Fibroblast of the conjunctiva (primary cell): Measurements from ENCODE around the gene PLTP.
"Not testable (repeated sequence)": the region's sequence is repeated elsewhere in the genome, so short reads cannot be mapped to it uniquely, and the experiment has no call there.

ENCODE experiments used
- DNase-seq: peaks from one replicate; pipeline ENCODE4 v3.0.0-alpha.2; 2010; ENCODE audit warnings: low read depth

Gene PLTP

DNA sequence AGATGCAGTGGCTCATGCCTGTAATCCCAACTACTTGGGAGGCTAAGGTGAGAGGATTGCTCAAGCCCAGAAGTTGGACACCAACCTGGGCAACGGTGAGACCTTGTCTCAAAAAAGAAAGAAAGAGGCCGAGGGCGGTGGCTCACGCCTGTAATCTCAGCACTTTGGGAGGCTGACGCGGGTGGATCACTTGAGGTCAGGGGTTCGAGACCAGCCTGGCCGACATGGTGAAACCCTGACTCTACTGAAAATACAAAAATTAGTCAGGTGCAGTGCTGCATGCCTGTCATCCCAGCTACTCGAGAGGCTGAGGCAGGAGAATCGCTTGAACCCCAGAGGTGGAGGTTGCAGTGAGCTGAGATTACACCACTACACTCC is 37.9 kb downstream of the PLTP start:
- DNase-seq, result not testable (repeated sequence)

DNA sequence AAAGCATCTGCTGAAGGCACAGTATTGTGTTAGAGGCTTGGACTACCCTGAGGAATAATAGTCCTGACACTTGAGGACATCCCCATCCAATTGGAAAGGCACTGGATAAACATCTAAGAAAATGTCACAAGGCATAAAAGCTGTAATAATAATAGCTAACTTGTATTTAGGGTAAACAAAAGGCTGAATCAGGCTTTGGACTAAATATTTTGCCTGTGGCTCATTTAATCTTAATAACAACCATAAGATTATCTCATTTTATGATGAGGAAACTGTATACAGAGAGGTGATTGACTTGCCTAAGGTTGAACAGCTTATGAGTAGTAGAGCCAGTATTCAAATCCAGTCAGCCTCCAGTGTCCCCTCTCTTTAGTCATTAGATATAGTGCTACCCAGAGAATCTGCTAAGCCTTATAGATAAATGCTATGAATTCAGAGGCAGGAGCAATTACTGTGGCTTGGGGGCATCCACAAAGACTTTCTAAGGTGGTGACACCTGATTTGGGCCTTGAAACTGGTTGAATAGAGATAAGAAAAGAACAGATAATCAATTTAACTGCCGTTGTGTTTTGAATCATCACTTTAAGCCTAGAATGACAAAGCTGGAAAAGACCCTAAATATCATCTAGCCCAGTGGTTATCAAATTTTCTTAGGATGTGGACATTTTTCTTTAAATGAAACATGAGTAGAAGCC is 38.4 kb downstream of the PLTP start:
- DNase-seq, result no peak

DNA sequence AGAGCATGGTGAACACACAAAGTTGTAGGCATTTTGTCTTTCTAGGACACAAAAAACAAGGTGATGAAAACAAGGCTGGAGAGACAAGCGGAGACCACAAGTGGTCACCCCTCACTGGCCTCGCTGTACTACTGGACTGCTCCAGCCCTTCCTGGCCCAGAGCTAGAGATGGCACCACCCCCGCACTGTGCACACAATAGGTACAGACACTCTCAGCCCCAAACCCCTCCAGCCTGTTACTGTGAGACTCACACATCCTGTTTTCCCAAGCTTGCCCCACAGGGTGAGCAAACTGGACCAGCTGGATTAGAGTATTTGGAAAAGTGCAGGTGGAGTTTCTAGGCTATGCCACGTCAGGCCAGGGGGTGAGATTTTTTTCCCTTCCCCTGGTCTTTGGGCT is 39.3 kb downstream of the PLTP start:
- no peak for DNase-seq

DNA sequence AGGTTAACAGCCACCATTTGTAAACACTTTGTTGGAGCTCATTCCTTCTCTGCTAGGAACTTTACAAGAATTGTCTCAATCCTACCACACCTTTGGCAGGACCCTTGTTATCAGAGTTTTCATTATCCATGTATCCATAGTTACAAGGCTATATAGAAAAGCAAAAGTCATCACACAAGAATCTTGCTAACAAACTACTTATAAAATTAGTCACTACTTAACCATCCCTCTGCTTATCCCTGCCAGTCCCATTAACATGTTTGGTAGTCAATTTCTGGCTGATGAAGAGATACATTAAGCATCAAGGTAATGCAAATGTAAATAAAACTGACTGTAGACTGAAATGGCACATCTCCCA is 44.2 kb downstream of the PLTP start:
- no peak for DNase-seq

DNA sequence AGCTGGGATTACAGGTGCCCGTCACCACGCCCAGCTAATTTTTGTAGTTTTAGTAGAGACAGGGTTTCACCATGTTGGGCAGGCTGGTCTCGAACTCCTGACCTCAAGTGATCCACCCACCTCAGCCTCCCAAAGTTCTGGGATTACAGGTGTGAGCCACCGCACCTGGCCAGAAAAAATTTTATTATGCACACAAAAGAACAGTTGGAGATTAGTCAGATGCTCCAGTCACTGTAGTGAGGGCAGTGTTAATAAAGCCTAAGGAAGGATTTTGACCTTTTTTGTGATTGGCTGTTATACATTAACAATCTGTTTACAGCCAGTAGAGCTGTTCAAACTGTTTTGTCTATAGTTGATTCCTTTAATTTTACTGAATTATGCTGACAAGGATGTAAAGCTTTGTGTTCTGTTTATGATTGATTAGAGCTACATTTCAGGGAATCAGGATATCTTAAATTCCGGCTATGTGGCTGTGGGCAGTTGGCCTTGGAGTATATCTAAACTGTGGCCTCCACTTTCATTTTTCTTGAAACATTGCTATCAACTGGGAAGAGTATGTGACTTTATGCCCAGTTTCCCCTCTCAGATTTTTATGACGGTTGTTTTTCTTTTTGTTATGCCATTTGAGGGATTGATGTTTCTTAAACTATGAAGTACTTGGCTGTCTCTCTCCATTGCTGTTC is 44.7 kb downstream of the PLTP start:
- DNase-seq, result no peak

DNA sequence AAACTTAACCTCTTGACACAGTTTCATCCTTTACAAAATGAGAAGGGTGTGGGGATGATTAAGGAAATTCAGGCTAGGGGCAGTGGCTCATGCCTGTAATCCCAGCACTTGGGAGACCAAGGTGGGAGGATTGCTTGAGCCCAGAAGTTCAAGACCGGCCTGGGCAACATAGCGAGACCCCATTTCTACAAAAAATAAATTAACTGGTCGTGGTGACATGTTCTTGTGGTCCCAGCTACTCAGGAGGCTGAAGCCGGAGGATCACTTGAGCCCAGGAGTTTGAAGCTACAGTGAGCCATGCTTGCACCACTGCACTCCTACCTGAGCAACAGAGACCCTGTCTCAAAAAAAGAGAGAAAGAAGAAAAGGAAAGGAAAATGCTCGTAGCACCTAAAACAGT is 45.5 kb downstream of the PLTP start:
- DNase-seq, result no peak

DNA sequence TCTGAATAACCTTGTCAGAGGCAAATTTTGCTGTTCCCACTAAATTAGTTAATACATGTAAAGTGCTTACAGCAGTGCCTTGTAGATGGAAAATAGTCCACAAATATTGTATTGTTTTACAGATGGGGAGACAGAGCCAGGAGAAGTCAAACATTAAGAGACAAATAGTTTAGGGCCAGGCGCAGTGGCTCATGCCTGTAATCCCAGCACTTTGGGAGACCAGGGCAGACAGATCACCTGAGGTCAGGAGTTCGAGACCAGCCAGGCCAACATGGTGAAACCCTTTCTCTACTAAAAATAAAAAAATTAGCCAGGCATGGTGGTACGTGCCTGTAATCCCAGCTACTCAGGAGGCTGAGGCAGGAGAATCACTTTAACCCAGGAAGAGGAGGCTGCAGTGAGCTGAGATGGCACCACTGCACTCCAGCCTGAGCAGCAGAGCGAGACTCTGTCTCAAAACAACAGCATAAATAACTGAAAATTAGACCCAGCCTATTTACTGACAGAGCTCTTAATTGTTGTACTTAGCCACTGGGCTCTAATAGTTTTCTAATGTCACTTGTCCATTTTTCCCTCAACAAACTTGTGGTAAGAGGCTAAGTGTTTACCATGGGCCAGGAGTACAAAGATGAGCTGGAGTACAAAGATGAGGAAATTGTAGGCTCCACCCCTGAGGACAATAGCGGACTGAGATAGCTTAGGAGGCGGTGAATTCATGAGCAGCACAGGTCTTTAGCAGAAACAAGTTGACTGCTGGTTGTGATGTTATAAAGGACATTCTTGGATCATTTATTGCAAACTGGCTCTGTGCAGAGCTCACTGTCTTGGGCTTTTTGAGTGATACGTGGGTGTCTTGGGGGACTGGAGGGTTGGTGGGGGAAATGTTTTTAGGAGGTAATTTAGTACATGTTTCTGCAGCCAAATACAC is 48.1 kb downstream of the PLTP start:
- no peak for DNase-seq

DNA sequence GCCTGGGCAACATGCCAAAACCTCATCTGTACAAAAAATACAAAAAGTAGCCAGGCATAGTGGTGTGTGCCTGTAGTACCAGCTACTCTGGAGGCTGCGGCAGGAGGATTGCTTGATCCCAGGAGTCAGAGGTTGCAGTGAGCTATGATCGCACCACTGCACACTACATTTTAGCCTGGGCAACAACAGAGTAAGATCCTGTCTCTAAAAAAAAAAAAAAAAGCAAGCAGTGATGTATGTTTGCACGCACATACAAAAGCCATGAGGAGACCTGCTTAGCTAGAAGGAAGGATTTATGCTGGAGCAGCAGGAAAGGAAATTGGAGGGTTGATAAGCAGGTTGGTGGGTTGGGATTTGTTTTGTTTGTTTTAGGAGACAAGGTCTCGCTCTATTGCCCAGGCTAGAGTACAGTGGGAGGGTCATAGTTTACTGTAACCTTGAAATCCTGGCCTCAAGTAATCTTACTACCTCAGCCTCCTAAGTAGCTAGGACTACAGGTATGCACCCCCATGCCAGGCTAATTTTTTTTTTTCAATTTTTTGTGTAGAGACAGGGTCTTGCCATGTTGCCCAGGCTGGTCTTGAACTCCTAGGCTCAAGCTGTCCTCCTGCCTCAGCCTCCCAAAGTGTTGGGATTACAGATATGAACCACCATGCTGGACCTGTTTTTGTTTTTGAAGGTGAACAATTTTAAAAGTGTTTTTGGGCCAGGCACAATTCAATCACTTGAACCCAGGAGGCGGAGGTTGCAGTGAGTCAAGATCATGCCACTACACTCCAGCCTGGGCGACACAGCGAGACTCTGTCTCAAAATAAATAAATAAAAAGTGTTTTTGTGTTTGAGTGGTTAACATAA is 50.5 kb downstream of the PLTP start:
- no peak for DNase-seq

DNA sequence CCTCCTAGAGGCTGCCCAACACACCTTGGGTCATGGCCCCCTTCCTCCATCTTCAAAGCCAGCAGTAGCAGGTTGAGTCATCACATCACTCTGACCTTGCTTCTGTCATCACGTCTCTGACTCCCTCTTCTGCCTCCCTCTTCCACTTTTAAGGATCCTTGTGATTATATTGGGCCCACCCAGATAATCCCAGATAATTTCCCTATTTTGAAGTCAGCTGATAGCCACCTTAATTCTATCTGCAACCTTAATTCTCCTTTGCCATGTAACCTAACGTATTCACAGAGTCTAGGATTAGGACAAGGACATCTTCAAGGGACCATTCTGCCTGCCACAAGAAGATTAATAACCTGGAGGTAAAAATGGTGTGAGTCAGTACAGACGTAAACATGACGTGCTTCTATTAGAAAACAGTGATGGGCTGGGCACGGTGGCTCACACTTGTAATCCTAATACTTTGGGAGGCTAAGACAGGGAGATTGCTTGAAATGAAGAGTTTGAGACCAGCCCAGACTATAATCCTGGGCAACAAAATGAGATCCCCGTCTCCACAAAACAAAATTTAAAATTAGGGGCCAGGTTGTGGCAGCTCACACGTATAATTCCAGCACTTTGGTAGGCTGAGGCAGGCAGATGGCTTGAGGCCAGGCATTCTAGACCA is 51.3 kb downstream of the PLTP start:
- DNase-seq, result no peak

DNA sequence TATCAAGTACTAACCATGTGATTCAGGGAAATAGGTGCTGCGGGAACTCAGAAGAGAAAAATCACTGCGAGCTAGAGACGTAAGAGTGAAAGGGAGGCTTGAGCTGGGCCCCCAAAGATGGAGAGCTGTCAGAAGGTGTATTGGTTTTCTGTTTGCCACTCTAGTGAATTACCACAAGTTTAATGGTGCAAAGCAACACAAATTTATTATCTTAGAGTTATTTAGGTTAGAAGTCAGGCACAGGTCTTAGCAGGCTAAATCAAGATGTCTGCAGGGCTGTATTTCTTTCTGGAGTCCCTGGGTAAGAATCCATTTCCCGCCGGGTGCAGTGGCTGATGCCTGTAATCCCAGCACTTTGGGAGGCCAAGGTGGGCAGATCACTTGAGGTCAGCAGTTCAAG is 52.0 kb downstream of the PLTP start:
- DNase-seq, result no peak

DNA sequence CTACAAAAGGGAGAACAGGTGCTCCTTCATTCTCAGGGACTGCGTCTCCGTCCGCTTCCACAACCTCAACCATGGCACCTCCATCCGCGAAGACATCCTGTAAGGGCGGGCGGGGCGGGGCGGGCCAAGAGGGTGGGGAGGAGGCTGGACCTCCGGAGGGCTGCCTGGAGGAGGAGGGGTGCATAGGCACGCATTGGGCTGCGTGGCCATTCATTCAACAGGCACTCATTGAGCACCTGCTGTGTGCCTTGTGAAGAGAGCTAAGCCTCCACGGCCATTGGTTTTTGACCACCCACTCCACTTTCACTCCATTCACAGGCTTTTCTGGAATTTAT is 54.1 kb downstream of the PLTP start:
- no peak for DNase-seq

DNA sequence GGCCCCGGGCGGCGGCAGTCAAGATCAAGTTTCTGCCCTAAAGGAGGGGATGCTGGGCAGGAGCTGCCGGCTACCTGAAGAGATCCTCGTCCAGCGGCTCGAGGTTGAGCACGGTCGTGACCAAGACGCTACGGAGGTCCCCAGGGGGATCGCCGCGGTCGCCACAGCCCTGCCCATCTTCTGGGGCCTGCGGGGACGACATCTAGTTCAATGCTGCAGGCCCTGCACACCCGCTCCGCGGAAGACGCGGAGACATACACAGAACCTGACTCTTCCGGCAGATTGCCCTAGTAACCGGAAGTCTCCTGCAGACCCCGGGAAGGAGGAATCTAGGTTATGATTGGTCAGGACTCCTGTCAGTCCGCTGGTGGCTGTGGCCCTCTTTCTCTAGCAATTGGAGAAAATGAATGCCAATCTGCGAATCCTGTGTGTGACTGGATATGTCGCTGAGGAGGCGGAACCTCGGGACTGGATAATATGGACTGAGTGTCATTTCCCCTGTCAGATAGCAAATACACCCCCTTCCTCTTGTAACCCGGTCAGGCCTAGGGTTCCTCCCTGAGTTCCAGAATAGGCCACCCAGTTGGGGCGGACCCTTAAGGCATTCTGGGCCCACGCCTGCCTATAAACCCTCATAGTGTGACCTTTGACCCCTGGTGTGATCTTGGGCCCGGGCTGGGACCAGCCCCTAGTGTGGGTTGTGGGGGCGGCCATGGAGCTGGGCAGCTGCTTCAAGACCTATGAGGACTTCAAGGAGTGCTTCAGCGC is 54.7 kb downstream of the PLTP start, which contains the start of the genes ACOT8 and ZSWIM3:
ACOT8 (minus strand) TSS at position 279 of the 768 bp plus-strand sequence; CDS start at position 202, 77 bp downstream.
ZSWIM3 (plus strand) TSS at position 501 of the 768 bp plus-strand sequence; CDS start at position 713, 212 bp downstream.
- DNase-seq, result peak; percentile 100

DNA sequence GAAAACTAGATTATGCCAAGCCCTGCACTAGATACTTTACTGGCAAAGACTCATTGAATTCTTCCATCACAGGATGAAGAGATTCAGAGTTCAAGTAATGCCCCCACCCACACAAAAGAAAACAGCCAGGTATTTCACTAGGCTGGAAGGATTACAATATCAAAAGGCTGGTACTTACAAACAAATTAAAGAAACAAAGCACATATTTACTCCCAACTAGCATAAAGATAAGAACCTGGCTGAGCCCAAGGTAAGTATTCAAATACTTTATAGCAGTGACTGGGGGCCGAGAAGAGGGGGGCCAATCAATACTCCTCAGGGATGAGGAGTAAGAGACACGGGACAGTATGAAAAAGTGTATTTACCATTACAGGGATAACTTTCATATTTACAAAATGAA is 58.5 kb downstream of the PLTP start:
- DNase-seq, result no peak

DNA sequence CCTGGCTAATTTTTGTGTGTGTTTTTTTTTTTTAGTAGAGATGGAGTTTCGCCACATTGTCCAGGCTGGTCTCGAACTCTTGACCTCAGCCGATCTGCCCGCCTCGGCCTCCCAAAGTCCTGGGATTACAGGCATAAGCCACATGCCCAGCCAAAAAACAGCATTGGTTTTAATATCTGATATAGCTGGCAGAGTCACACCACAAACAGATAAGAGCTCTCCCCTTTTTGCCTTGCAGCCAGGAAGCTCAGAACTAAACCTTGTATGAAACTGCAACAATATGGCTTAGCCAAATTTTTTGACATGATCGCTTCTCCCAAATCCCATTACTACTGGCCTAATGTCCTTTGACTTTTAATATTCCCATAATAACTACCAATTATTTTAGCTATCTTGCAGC is 59.6 kb downstream of the PLTP start:
- no peak for DNase-seq

DNA sequence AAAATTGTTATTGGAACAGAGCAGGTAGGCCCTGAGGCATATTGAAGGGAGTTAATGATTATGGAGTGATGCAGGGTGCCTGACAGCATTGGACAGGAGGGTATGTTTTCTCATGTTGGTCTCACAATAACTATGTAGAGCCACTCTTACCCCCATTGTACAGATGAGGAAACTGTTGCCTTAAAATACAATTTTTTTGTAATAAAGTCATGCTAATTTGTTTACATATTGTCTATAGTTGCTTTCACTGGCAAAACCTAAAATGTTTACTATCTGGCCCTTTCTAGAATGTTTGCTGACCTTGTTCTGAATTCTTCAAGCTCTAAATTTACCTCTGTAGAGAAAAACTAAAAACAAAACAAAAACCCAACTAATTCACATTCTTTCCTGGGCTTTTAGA is 60.5 kb downstream of the PLTP start:
- DNase-seq, result no peak

DNA sequence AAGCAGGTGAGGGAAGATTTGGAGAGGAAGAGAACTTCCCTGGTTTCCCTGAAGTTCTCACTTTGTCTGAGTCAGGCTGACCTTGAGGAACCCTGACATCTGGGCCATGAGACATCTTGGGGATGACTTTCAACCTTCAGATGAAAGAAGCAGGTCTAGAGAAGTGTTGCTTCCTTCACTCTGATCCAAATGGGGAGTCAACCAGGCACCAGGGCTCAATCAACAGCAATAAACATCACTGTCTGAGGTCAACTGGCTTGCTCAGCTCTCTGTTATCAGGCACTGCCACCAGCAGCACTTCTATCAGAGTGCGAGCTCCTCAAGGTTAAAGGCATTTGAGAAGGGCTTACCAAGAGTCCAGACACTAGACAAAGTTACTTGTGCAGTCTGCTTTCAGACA is 61.0 kb downstream of the PLTP start:
- DNase-seq, result no peak

DNA sequence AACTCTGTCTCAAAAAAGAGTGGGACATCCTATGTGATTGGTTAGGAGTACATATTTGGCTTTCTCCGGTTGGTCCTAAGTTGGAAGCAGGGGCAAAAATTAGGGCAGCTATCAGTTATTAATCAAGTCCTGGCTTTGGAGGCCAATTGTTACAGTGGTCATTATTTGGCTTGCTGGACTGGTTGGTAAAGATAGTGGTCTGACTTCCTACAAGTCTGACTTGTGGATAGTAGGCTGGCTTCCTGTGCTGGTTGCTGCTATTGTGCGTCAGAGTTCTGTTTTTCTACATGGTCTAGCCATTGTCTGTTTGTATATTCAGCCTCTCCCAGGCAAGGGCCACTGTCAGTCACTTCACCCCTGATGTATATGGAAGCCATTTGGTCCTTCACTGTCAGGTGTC is 61.7 kb downstream of the PLTP start:
- no peak for DNase-seq

DNA sequence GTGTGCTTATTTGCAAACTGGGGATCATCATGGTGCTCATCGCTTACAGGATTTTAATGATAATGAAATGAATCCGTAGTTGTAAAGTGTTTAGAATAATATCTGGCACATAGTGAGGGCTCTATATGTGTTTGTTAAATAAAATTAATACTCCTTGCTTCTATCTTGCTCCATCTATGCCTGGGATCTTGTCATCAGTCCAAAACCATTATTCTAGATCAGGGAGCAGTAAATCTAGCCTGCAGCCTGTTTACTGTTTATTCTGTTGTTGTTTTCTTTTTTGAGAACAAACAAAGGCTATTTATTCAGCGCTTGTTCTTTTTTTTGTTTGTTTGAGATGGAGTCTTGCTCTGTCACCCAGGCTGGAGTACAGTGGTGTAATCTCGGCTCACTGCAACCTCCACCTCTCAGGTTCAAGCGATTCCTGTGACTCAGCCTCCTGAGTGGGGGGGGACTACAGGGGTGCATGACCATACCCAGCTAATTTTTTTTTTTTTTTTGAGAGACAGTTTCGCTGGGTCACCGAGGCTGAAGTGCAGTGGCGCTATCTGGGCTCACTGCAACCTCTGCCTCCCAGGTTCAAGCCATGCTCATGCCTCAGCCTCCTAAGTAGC is 62.9 kb downstream of the PLTP start:
- no peak for DNase-seq
